Activated CD4-positive, alpha-beta T cell treated with anti-CD3 and anti-CD28 coated beads for 36 hours (primary cell): ENCODE measurements around the gene ING5. TPM values are rescaled to one million over a fixed set of nuclear protein-coding genes. Genes with fewer than 3 reads are reported as not detected.

Experiments
- ATAC-seq: fragments of 200-7000 bp; cut with Tn5 transposase; one replicate; pipeline ENCODE4 v1.10.0; 2021; ENCODE audit warnings: mild to moderate bottlenecking, moderate library complexity
- CTCF ChIA-PET: fragments of 350-600 bp; sonication (Branson Sonifier 250); formaldehyde crosslinking; loops from one replicate; lab custom pipeline; 2021; ENCODE audit warnings: antibody characterized with exemption; lab: Charles Lee
- POLR2A ChIA-PET: fragments of 350-600 bp; sonication (Branson Sonifier 250); formaldehyde crosslinking; loops from one replicate; lab custom pipeline; 2021; ENCODE audit warnings: antibody characterized with exemption, inconsistent platforms; lab: Charles Lee
- DNase-seq: peaks from one replicate; pipeline ENCODE4 v3.0.0-alpha.2; 2020
- H3K27ac Mint-ChIP-seq: one replicate; pipeline ENCODE4 v1.8.0; 2021; ENCODE audit warnings: mixed read lengths
- H3K27me3 Mint-ChIP-seq: one replicate; pipeline ENCODE4 v1.8.0; 2021; ENCODE audit warnings: mixed read lengths
- H3K36me3 Mint-ChIP-seq: one replicate; pipeline ENCODE4 v1.8.0; 2021; ENCODE audit warnings: low read depth, mixed read lengths
- H3K4me1 Mint-ChIP-seq: one replicate; pipeline ENCODE4 v1.8.0; 2021; ENCODE audit warnings: mixed read lengths
- H3K4me3 Mint-ChIP-seq: one replicate; pipeline ENCODE4 v1.8.0; 2021; ENCODE audit warnings: mild to moderate bottlenecking, moderate library complexity, mixed read lengths
- H3K9me3 Mint-ChIP-seq: one replicate; pipeline ENCODE4 v1.8.0; 2021; ENCODE audit warnings: low read depth, mixed read lengths
- intact Hi-C, 2 experiments: fragments of 100-400 bp; cut with DNase I in 1 of 2; cut with micrococcal nuclease in 1 of 2; formaldehyde crosslinking; loops; one replicate each; pipeline versions ENCODE4 v1.14.2 to v1.15.1; 2022 to 2024; cut with DNase I, micrococcal nuclease
- total RNA-seq, 2 experiments: library from RNA; stranded (reverse); gene quantifications; one replicate each; pipeline ENCODE4 v1.2.3, GENCODE V29; 2021

Gene ING5
- total RNA-seq, 2 experiments from 2014 or later, result 38.4 to 39.7 TPM

DNA sequence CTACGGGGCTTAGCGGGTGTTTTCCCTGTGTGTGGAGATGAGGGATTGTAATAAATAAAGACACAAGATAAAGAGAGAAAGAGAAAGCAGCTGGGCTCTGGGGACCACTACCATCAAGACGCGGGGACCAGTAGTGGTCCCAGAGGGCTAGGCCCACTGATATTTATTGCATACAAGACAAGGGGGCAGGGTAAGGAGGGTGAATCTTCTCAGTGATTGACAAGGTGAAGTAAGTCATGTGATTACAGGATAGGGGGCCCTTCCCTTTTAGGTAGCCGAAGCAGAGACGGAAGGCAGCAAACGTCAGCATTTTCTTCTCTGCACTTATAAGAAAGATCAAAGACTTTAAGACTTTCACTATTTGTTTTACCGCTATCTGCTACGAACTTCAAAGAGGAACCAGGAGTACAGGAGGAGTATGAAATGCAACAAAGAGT is 70.2 kb downstream of the ING5 start:
- Mint-ChIP-seq H3K9me3 (no peaks in the 10 kb centered on the region), H3K4me3 (no peak overlapping the region), H3K4me1 (peaks cover 14% of the 10 kb centered on the region), H3K27me3 (no peaks in the 10 kb centered on the region), H3K27ac (peak overlapping the region; percentile 32), H3K36me3 (no peaks in the 10 kb centered on the region)
- ATAC-seq (peak; percentile 33), DNase-seq (peak; percentile 58)
- ChIA-PET POLR2A (interaction anchor here (1.0 kb wide), 1 partner anchor 97 kb away, joined by 4 read pairs; no protein-coding TSS in a partner anchor), CTCF (no interaction called here)
- intact Hi-C loops, result no loop called here

DNA sequence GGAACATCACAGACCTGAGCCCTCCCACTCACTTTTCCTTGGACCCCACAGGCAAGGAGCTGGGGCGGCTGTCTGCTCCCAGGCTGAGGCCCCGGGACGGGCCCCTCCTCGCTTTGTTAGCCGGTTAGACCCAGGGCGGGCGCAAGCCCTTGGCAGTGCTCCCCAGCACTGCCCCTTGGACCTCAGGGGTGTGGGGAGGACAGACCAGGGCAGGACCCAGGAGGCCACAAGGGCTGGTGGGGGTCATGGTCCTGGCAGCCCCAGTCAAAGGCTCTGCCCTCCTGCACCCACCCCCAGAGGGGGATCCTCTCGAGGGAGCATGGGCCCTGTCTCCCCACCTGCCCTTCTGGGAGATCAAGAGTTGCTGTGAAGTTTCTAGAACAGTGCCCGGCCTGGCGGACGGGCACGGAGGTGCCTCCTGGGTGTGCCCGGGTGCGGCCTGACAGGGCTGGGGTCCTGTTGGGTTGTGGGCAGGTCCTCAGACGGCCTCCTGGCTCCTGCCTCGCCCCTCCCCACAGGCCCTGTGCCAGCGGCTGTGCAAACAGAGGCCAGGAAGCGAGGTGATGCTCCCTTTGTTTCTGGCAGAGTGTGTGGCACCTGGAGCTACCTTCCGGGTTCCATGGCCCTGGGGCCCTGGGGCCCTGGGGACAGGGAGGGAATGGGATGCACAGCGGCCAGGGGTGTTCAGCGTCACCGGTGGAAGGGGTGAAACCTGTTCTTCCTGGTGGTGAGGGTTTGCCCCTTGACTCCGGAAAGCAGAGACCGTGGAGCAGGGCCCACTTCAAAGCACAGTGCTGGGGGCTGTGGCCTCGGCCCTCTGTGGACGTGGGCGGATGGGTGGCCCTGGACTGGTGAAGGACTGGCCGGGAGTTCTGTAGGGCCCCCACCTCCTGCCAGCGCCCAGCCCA is 71.9 kb downstream of the ING5 start:
- H3K27me3 Mint-ChIP-seq, result no peaks in the 10 kb centered on the region
- ATAC-seq (no peak), DNase-seq (no peak)
- H3K27ac Mint-ChIP-seq, result no peak overlapping the region
- intact Hi-C loops, result no loop called here
- CTCF ChIA-PET, result no interaction called here
- no peaks in the 10 kb centered on the region for H3K36me3 Mint-ChIP-seq
- POLR2A ChIA-PET, result no interaction called here
- no peaks in the 10 kb centered on the region for H3K9me3 Mint-ChIP-seq
- peaks cover 14% of the 10 kb centered on the region for H3K4me1 Mint-ChIP-seq
- H3K4me3 Mint-ChIP-seq, result no peak overlapping the region

DNA sequence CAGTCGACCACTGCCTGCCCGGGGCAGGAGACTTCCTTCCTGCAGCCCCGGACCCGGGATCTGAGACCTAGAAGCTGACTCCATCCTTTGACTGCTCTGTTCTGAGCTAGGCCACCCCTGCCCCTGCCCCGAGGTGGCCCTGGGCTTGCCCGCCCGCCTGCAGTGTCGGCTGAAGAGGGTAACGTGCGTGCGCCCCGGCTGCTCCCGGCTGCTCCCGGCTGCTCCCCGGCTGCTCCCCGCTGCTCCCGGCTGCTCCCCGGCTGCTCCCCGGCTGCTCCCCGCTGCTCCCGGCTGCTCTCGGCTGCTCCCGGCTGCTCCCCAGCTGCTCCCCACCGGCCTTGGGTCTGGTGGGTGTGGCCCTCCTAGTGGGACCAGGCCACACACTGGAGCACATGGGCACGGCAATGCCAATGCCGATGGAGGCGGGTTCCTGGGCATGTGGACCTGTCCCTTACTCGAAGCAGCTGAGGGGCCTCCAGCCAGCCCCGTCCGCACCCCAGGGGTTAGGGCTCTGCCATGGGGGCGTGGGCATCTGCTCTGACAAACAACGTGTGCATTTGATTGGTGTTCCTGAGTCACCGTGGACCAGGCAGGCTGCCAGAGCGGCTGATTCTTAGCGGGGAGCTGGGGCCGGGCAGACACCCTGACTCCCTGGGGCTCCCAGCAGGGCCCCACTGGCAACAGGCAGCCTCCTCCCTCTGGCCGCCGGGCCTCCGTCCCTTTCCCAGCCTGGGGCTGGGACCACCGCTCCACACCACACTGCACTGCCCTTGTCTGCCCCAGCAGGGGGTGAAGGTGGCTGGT is 72.8 kb downstream of the ING5 start:
- POLR2A ChIA-PET, result no interaction called here
- intact Hi-C loops, result no loop called here
- DNase-seq (no peak), ATAC-seq (no peak)
- Mint-ChIP-seq H3K27ac (no peak overlapping the region), H3K9me3 (no peaks in the 10 kb centered on the region), H3K4me3 (no peak overlapping the region), H3K36me3 (no peaks in the 10 kb centered on the region), H3K4me1 (peaks cover 14% of the 10 kb centered on the region), H3K27me3 (no peaks in the 10 kb centered on the region)
- CTCF ChIA-PET, result interaction anchor here (0.7 kb wide), 1 partner anchor 115 kb away, joined by 3 read pairs; no protein-coding TSS in a partner anchor

DNA sequence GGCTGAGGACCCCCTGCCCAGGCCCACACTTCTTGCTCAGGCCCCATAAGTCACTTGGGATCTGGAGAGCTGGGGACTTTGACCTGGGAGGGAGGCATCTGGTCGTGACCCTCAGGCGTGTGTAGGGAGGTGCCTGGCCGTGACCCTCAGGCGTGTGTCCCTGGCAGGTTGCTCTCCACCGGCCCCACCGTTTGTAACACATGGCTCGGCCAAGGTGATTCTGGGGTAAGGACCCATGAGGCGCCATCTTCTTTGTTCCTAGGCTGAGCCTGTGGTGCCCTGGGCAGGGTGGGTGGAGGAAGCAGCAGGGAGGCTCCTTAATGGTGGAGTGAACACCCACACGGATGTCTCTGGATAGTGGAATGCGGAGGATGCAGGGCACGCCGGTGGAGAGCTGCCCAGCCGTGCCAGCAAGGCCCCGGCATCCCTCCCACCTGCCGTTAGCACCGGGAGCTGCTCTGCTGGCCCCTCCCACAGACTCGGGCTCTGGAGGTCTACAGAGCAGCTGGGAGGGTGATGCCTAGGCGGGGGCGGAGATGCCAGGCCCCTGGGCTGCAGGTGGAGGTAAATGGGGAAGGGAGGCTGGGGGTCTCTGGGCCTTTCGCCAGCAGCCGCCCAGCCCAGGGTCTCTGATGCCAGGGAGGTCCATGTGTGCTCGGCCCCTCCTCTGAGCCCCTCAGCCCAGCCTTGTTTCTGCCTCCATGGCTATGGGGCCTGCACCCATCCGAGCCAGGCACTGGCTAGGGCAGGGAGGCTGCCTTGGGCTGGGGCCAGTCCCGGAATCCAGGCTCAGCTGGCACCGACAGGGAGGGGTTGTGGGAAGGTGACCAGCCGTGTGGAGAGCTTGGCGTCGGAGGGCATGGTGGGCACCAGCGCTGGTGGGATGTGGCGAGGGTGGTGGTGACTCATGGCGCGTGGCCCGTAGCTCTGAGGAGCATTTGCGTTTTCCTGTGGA is 73.7 kb downstream of the ING5 start:
- H3K36me3 Mint-ChIP-seq, result no peaks in the 10 kb centered on the region

DNA sequence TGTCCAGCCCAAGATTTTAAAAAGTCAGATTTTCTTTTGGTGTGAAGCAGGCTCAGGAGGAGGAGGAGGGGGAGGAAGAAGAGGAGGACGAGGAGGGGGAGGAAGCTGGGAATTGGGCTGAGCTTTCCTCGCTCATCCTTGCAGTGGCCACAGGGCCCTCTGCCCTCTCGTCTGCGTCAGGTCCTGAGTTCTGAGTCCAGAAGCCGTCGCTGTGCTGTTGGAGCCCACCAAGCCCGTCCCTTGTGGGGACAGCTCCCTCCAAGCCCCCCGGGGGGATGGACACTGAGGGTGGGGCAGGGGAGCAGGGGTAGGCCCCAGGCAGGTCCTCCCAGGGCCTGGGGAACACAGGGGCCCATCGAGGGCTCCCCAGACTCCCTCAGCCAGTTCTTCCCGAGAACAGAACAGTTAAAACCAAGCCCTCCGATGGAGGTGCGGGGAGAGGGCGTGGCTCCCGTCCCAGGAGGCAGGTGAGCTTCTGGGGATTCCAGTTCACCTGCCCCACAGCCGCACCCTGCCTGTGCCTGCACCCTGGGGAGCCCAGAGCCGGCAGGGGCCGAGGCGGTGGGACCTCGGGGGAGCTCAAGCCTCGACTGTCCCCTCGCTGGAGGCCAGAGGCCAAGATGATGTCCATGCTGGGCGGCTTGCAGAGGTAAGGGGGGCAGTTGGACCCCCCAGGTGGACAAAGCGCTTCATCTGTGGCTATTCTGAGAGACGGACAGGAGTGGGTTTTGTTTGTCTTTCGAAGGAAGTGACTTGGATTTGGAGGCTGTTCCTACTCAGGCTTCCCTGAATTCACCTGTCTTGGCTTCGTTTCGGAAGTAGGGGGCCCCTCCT is 74.7 kb downstream of the ING5 start, which contains the start of gene GAL3ST2:
Gene GAL3ST2, plus strand, starts transcription at position 487 of the 834 bp plus-strand sequence. Its CDS starts 134 bp downstream, at position 621.
- H3K36me3 Mint-ChIP-seq, result peaks cover 2% of the 10 kb centered on the region
- ATAC-seq, result no peak
- intact Hi-C loops, result no loop called here
- H3K27ac Mint-ChIP-seq, result no peak within 1 kb of the TSS
- ChIA-PET CTCF (interaction anchor here (0.6 to 0.7 kb wide), 2 partner anchors 51 to 70 kb away, joined by 3 read pairs; no protein-coding TSS in a partner anchor), POLR2A (no interaction called here)
- H3K4me3 Mint-ChIP-seq, result no peak within 1 kb of the TSS
- peaks cover 2% of the 10 kb centered on the region for H3K9me3 Mint-ChIP-seq
- H3K27me3 Mint-ChIP-seq, result no peaks in the 10 kb centered on the region
- no peak for DNase-seq
- peaks cover 9% of the 10 kb centered on the region for H3K4me1 Mint-ChIP-seq

More for the DNA sequence above, 73.7 kb downstream of the ING5 start:
- ChIA-PET CTCF (interaction anchor here (0.6 kb wide), 1 partner anchor 69 kb away, joined by 3 read pairs; no protein-coding TSS in a partner anchor), POLR2A (no interaction called here)
- H3K9me3 Mint-ChIP-seq, result no peaks in the 10 kb centered on the region
- intact Hi-C loops, result no loop called here
- no peak for ATAC-seq
- peaks cover 14% of the 10 kb centered on the region for H3K4me1 Mint-ChIP-seq
- H3K27me3 Mint-ChIP-seq, result no peaks in the 10 kb centered on the region
- no peak overlapping the region for H3K4me3 Mint-ChIP-seq
- H3K27ac Mint-ChIP-seq, result no peak overlapping the region
- DNase-seq, result no peak

DNA sequence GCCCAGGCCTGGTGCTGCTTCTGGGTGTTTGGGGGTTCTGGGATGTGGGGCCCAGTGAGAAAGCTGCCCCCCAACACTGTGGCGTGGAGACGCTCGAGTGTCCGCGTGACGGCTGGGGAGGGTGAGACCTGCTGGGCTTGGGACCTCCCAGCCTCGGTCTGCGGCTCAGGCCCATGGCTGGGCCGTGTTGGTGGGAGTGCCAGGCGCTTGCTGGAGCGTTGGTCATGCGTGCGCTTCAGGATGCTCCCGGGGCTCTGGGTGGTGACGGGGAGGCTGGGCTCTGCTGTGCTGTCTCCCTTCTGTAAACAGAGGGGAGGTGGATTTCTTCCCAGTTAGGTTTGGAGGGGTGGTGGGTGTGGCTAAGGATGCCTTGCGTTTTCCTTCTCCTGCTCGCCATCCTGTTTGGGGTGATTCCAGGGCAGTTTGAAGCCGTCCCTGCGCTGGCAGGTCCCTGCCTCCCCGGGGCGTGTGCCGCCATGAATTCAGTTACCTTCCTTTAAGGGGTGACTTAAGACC is 75.4 kb downstream of the ING5 start:
- no peak overlapping the region for H3K27ac Mint-ChIP-seq
- ChIA-PET CTCF (no interaction called here), POLR2A (no interaction called here)
- DNase-seq (no peak), ATAC-seq (no peak)
- H3K27me3 Mint-ChIP-seq, result no peaks in the 10 kb centered on the region
- peaks cover 2% of the 10 kb centered on the region for H3K9me3 Mint-ChIP-seq
- H3K36me3 Mint-ChIP-seq, result peaks cover 2% of the 10 kb centered on the region
- no peak overlapping the region for H3K4me3 Mint-ChIP-seq
- peaks cover 4% of the 10 kb centered on the region for H3K4me1 Mint-ChIP-seq
- intact Hi-C loops, result no loop called here

DNA sequence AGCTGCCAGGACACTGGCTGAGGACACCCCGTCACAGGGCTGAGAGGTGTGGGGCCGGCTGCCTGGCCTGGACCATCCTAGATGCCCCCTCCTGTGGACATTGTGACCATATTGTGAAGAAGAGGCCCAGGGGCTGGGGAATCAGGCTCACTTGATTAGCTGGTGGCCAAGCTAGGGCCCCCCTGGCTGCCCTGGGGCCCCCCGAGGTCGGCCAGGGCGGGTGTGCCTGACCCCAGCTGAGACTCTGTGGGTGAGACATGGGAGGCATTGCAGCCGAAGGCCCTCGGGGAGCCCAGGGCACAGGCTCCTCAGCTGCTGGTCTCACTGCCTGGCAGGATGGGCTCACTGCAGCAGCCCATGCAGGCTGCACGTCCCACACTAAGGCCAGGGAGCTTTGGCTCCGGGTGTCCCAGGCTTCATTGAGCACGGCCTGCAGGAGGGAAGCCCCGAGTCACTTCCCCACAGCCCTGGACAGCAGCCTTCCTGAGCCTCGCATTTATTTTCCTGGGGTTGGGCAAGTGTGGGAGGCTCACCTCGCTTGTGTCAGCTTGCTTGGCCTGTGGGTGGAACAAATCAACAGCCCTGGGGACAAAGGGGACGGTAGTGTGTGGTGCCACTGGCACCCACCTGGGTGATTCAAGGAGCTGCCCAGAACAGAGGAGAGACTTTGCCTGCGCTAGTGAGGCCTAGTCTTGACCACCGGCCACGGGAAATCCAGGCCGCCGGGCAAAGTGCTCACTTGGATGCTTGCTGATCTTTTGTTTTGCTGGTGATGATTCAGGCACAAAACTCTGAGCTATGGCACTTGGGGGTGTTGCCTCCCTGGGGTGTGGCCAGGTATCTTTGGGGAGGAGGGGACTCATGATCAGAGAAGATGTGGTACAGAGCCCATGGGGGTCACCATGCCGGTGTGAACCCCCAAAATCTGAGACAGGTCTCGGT is 76.1 kb downstream of the ING5 start:
- ChIA-PET POLR2A (no interaction called here), CTCF (interaction anchor here (0.6 to 1.2 kb wide), 3 partner anchors 9 to 100 kb away, joined by 3 read pairs; no protein-coding TSS in a partner anchor)

More for the DNA sequence above, 76.1 kb downstream of the ING5 start:
- Mint-ChIP-seq H3K4me3 (no peak overlapping the region), H3K27me3 (no peaks in the 10 kb centered on the region), H3K4me1 (no peaks in the 10 kb centered on the region), H3K36me3 (peaks cover 2% of the 10 kb centered on the region), H3K27ac (no peak overlapping the region), H3K9me3 (peaks cover 4% of the 10 kb centered on the region)
- no peak for DNase-seq
- intact Hi-C loops, result no loop called here
- no peak for ATAC-seq
